GM21619 (cell line): ENCODE results near the gene MYBPC2.

Experiments
- ATAC-seq: cut with Tn5 transposase; IDR thresholded peaks from one replicate; pipeline ENCODE4 v1.9.1; 2021; ENCODE audit not compliant: unreplicated experiment

The MYBPC2 gene

DNA sequence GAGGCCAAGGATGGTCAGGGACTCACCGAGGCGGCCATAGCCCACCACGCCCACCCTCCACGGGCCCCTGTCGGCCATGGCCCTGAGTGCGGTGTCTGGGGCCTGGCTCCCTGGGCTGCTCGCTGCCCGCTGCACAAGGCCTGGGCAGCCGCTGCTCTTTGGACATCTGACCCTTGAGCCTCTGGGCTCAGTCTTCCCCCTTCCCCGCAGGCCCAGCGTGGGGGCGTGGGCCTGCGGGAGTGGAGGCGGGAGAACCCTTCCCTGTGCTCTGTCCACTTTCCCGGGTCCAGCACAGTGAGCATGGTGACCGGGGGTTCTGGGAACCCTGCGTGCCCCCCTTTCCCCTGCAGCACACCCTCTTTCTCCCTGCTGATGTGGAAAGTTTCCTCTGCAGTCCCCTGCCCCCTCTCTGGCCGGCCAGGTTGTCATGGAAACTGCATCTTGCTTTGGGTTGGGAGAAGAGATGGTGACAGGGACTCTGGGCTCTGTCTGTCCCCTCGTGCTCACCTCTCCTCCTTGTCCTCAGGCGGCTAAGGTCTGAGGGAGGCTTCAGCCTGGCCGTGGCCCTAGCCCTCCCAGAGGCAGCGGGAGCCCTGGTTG lies 81.2 kb downstream of the MYBPC2 start, which contains the start of gene ASPDH:
Gene ASPDH (minus strand): TSS at position 168 of the 600 bp plus-strand sequence. CDS start 90 bp downstream, at position 78.
- ATAC-seq: no peak

- no peak for ATAC-seq
Observed at GRCh38 chr19:50514346-50515167, 81.9 kb downstream of the MYBPC2 start.

- no peak for ATAC-seq
Observed at GRCh38 chr19:50515168-50515561, 82.5 kb downstream of the MYBPC2 start.
